ENCODE measurements around the gene GNAQ.

DNA sequence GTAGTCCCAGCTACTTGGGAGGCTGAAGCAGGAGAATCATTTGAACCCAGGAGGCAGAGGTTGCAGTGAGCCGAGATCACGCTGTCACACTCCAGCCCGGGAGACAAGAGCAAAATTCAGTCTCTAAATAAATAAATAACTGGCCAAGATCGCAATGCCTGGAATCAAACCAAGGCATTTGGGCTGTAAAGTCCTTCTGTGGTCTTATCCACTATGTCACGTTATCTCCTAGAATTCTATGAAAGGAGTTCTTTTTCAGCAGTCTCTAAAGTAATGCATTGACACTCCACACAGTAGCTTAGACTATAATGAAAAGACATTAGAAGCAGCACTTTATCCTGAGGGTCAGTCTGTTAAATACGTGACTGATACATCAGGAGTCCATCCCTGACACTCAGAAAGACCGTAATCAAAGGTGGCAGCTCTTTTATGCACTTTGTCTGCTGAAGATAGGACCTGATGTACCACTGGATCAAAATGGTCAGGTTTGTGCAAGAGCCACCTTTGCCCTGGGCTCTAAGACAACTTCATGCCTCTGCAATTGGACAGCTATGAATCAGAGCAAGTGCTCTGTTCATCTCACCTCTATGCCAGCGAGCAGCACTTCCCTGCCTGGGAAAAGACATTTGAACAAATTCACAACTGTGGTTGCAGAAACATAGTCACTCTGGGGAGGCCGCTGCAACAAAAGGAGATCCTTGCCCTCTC, 351.8 kb downstream of the GNAQ start:
- TF ChIP-seq, protein P1, sequence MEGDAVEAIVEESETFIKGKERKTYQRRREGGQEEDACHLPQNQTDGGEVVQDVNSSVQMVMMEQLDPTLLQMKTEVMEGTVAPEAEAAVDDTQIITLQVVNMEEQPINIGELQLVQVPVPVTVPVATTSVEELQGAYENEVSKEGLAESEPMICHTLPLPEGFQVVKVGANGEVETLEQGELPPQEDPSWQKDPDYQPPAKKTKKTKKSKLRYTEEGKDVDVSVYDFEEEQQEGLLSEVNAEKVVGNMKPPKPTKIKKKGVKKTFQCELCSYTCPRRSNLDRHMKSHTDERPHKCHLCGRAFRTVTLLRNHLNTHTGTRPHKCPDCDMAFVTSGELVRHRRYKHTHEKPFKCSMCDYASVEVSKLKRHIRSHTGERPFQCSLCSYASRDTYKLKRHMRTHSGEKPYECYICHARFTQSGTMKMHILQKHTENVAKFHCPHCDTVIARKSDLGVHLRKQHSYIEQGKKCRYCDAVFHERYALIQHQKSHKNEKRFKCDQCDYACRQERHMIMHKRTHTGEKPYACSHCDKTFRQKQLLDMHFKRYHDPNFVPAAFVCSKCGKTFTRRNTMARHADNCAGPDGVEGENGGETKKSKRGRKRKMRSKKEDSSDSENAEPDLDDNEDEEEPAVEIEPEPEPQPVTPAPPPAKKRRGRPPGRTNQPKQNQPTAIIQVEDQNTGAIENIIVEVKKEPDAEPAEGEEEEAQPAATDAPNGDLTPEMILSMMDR (IDR thresholded peaks at IDR 0.05 in 8 of 11, conservative IDR thresholded peaks at IDR 0.05 in 3 of 11), result no peak
- no peak for TF ChIP-seq POLR2AphosphoS5 (IDR thresholded peaks at IDR 0.05)
